GM18519 (cell line): Measurements from ENCODE around the gene MPEG1.

Experiments used
- ATAC-seq: cut with Tn5 transposase; IDR thresholded peaks from one replicate; pipeline ENCODE4 v1.9.1; 2021; ENCODE audit warnings: mild to moderate bottlenecking, moderate library complexity; ENCODE audit not compliant: unreplicated experiment, low FRiP score

The MPEG1 gene

DNA sequence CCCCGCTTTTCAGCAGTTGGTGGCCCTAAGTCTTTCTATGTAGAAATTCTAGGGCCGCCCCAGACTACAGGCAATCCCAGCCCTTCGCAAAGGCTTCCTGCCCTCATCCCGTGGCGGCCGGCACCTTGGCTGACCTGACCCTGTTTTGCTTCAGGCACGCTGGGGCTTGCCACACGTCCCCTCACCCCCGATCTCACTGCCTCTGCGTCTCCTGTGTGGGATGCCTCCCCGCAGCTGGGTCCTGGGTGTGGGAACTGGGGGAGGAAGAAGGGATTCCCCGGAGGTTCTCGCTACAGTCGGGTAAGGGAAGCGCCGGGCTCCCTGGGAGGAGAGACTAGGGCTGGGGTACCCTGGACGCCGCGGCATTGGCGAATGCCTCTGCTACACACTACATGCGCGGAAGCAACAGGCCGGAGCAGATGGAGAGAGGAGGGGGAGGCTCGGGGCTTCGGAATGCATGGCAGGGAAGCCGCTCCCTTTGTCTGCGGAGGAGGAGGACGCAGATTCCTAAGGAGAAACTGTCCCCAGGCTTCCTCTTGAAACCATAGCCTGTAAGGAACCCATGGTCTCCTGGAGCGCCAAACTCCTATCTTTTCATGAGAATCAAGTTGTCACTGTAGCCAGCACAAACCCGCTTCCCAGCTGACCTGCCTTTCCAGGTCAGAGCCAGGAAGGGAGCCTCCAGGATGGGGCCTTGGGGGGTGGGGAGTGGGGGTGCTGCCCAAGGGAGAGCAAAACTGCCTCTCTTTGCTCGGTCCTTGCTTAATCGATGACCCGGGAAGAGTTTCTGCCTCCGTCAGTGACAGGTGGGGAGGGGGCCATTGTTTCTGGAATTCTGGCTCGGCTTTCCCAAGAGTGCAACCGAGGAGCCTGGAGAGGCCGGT, 39.4 kb downstream of the MPEG1 start:
- ATAC-seq: no peak

DNA sequence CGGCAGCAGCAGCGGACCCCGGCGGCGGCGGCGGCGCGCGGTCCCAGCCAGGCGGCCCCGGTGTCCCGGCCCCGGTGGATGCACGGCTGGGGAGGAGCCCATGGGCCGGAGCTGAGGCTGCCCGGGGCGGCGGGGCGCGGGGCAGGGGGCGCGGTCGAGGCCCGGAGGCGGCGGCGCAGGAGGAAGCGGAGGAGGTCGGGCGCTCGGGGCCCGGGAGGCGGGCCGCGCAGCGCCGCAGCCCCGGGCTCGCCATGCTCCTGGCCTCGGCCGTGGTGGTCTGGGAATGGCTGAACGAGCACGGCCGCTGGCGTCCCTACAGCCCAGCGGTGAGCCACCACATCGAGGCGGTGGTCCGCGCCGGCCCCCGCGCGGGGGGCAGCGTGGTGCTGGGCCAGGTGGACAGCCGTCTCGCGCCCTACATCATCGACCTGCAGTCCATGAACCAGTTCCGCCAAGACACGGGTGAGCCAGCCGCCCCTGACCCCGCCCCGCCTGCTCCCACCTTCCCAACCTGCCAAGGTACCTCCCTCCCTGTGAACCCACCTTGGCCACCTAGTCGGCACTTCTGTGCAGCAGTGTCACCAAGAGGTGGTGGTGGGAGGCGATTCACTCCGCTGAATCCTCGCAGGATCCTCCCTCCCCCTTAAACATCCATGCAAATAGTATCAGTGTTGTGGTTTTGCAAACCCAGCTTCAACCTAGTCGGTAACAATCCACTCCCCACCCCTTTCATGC, 40.2 kb downstream of the MPEG1 start:
- ATAC-seq: peak; percentile 33

DNA sequence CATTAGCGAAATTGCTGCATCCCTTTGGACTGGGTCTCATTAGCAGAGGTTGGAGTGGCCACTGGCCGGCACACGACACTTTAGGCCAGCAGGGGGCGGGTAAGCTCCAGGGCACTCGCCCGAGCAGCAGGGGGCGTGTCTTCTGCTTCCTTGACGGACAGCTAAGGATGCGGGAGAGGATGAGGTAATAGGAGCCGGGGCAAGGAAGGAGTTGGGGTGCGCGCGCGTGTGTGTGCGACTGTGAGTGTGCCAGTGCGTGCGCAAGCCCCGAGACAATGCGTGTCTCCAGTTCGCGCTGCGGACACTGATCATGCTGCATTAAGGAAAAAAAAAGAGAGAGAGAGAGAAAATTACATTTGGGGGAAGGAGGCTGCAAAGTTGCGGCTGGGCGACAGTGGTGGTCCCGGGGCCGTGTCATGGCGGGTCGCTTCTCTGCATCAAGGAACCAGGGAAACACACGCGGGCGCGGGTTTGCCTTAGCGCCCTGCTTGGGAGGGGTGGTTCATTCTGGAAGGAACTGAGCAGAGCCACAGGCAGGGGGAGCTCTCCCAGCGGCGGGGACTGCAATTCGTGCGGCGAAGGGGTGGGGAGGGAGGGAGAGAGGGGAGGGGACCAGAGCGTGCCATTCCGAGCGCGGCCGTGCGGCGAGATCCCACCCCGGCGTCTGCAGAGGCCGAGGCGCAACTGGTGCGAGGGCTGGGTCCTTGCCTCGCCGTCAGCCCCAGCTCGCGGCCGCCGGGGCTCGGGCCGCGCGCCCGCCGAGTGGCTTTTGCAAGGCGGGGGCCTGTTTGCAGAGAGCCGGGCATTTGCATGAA, 41.0 kb downstream of the MPEG1 start, which contains the start of gene DTX4:
Gene DTX4, plus strand, starts transcription at position 625 of the 815 bp plus-strand sequence. CDS start 464 bp downstream, outside the sequence.
- peak; percentile 43 for ATAC-seq

GRCh38 chr11:59164028-59164427, 48.7 kb downstream of the MPEG1 start:
- no peak for ATAC-seq
